PC-3 (cell line): ENCODE results near the gene ENOPH1. TPM values are rescaled to one million over a fixed set of nuclear protein-coding genes. Genes with fewer than 3 reads are reported as not detected.

Source experiments
- total RNA-seq: library from RNA; depleted of rRNA; stranded (reverse); fragments of >200 nt; gene quantifications from 2 replicates; pipeline ENCODE4 v1.2.3, GENCODE V29; 2014; rRNA removed

ENOPH1 gene
- total RNA-seq, 1 experiment from 2014 or later: 37.5 TPM

Other genes starting within 250 kb of the ENOPH1 start
- 86.4 and 136 TPM in 2 replicates for gene HNRNPD, start 56.6 kb upstream of the ENOPH1 start, total RNA-seq
- gene HNRNPDL, start 128 bp upstream of the ENOPH1 start, total RNA-seq: 207 and 215 TPM in 2 replicates
- gene TMEM150C, start 131.4 kb downstream of the ENOPH1 start, total RNA-seq: 0.46 and 0.58 TPM in 2 replicates